Erythroblast (primary cell): Measurements from ENCODE around the gene TUT1.

Experiments used
- DNase-seq, 2 experiments: peaks; one replicate each; lab custom pipeline; 2025; lab: John Stamatoyannopoulos, UW
- GATA1 ChIP-seq: IDR thresholded peaks from 2 replicates; pipeline ENCODE4 v1.6.1; 2011; ENCODE audit warnings: low read depth, mild to moderate bottlenecking, control low read depth, low read length, moderate library complexity
- POLR2A ChIP-seq: IDR thresholded peaks from 2 replicates; pipeline ENCODE4 v1.6.1; 2011; ENCODE audit warnings: mild to moderate bottlenecking, low read length

Gene TUT1

DNA sequence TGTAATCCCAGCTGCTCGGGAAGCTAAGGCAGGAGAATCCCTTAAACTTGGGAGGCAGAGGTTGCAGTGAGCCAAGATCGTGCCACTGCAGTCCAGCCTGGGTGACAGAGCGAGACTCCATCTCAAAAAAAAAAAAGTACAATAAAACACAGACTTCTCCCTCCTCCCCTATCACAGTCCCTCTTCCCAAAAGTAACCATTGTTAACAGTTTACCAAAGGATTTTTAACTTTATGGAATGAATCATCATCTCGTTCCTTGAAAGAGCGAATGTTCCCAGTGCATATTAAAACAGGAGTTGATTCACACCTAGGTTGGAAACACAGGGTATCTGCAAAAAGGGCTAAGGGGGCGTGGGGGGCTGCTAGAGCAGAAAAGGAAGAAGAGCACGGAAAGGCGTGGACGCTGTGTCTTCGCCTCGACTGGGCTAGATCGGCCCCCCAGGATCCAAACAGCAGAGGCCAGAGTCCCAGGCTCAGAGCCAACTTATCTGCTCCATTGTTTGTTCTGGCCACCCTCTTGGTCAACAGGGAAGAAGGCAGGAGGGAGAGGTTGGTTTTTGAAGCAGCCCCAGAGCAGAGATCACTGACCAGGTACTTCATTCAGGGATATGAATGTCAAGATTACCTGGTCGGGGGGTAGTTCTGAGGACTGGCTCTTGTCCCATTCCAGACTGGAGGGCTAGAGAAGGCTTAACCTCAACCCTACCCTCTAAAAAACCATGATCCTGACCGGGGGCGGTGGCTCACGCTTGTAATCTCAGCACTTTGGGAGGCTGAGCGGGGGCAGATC, 42.6 kb downstream of the TUT1 start:
- DNase-seq: no peak

GRCh38 chr11:62547691-62548281, 43.5 kb downstream of the TUT1 start:
- no peak for DNase-seq
- TF ChIP-seq GATA1: no peak
- TF ChIP-seq POLR2A: no peak

More for the DNA sequence above, 42.6 kb downstream of the TUT1 start:
- TF ChIP-seq GATA1 (no peak), POLR2A (no peak)

DNA sequence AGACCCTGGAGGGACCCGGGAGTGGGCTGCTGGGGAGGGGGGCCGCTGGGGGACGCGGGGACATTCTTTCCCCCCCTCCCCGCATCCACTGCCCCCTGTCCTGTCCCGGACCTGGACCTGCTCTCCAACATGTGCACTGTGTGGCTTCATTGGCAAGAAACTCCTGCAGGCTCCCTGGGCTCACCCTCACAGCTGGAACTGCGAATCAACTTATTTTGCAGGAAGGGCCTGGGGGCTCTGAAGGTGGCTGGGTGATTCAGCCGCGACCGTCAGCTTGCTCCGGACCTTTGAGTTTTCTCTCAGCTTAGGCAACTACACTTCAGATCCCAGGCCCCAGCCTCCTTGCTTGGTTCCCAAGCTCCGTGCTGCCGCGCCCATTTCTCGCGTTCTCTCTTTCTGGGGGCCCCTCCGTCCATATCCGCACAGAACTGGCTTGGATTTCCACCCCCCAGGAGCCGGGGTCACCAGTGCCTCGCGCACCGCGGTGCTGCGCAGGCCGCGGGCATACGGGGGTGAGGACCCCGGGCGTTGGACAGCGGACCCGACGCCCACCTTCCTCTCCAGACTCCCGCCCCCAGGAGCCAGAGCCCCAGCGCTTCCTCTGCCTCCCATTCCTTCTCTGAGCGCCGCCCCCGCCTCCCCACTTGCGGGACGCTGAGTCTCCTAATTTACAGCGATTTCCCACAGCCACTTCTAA, 44.2 kb downstream of the TUT1 start:
- TF ChIP-seq POLR2A: no peak
- TF ChIP-seq GATA1: no peak
- DNase-seq: no peak

GRCh38 chr11:62546244-62546928, 44.9 kb downstream of the TUT1 start, which contains the start of gene AHNAK:
Gene AHNAK, minus strand, starts transcription at chr11:62546806. Its CDS starts 10,708 bp downstream, at chr11:62536098.
- no peak for TF ChIP-seq POLR2A
- no peak for TF ChIP-seq GATA1
- peak; percentile 76 for DNase-seq

- DNase-seq: peak; percentile 40 to 61
- no peak for TF ChIP-seq GATA1
- TF ChIP-seq POLR2A: no peak
These were observed 45.7 kb downstream of the TUT1 start for GRCh38 chr11:62545437-62546243.

GRCh38 chr11:62544581-62545436, 46.5 kb downstream of the TUT1 start:
- TF ChIP-seq GATA1 (no peak), POLR2A (no peak)
- DNase-seq: peak; percentile 38 to 56

GRCh38 chr11:62543680-62544444, 47.5 kb downstream of the TUT1 start:
- no peak for TF ChIP-seq GATA1
- TF ChIP-seq POLR2A: no peak
- DNase-seq: peak in 1 of 2 experiments; percentile 29

GRCh38 chr11:62542750-62543567, 48.4 kb downstream of the TUT1 start:
- DNase-seq: peak; percentile 88 to 92
- TF ChIP-seq GATA1 (no peak), POLR2A (no peak)

DNA sequence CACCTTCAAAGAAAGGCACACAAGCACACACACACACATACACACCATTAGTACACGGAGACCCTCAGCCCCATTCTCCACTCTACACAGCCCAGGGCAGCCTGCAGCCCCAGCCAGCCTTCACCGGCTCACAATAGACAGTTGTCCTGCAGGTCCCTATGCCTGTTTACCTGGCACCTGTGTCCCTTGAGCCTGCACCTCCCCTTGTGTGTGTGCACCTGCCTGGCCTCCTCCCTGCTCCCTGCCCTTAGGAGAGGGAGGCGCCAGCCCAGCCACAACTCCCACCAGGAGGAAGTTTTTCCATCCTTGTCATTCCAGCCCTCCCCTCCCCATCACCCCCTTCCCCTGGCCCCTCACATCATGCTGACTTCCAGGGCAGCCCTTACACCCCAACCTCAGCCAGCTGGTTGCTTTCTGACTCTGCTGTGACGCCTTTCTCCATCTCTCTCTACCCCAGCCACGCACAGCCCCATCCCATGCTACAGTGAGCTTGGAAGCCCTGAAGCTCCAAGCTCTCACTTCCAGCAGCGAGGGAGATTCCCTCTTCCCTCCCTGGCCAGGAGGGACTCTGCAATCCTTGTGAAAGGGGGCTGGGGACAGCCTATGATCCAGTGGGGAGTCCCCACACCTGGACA, 49.1 kb downstream of the TUT1 start:
- DNase-seq: no peak
- no peak for TF ChIP-seq GATA1
- no peak for TF ChIP-seq POLR2A
